ENCODE results near the gene OR52B6.

GRCh38 chr11:5611627-5612026 is 30.9 kb downstream of the OR52B6 start:
- no peak for TF ChIP-seq CTCF (IDR thresholded peaks at IDR 0.05; ENCODE audit: poor library complexity, severe bottlenecking)
- TF ChIP-seq RAD21 (conservative IDR thresholded peaks at IDR 0.05): no peak
- no peak for TF ChIP-seq EP300 (conservative IDR thresholded peaks at IDR 0.05; ENCODE audit: poor library complexity, severe bottlenecking)
- TF ChIP-seq POLR2AphosphoS5 (IDR thresholded peaks at IDR 0.05): no peak
- no peak for TF ChIP-seq EZH2 (IDR thresholded peaks at IDR 0.05; ENCODE audit: borderline replicate concordance, insufficient read depth, low read length, poor library complexity, severe bottlenecking)
- no peak for TF ChIP-seq REST (IDR thresholded peaks at IDR 0.05; ENCODE audit: borderline replicate concordance)
- no peak for TF ChIP-seq TAF1 (IDR thresholded peaks at IDR 0.05; ENCODE audit: low read depth)
- no peak for TF ChIP-seq MXI1 (conservative IDR thresholded peaks at IDR 0.05; ENCODE audit: poor library complexity, severe bottlenecking)
